ENCODE data around the gene LRRC3.
"Not testable (repeated sequence)": the region's sequence is repeated elsewhere in the genome, so short reads cannot be mapped to it uniquely, and the experiment has no call there.

The LRRC3 gene
- total RNA-seq, result 1.4 to 1.9 (median 1.7) reads per million in 4 donors

GRCh38 chr21:44454747-44455523, at the start of gene LRRC3:
LRRC3 (plus strand) TSS chr21:44455510; CDS start chr21:44456645, 1,135 bp downstream.
- peak; percentile 75 to 84 (median 81) for DNase-seq

GRCh38 chr21:44405948-44406872, 49.1 kb upstream of the LRRC3 start:
- no peak for DNase-seq

- DNase-seq, result no peak
Observed at GRCh38 chr21:44406953-44407352, 48.4 kb upstream of the LRRC3 start.

GRCh38 chr21:44407493-44407892, 47.8 kb upstream of the LRRC3 start:
- peak in 1 of 5 donors; percentile 33 for DNase-seq

- DNase-seq, result no peak
Observed at GRCh38 chr21:44408226-44408625, 47.1 kb upstream of the LRRC3 start.

GRCh38 chr21:44413566-44414290, 41.6 kb upstream of the LRRC3 start:
- no peak for DNase-seq

GRCh38 chr21:44414291-44415072, 40.8 kb upstream of the LRRC3 start:
- DNase-seq, result no peak

GRCh38 chr21:44415073-44416025, 40.0 kb upstream of the LRRC3 start:
- no peak for DNase-seq

GRCh38 chr21:44416193-44416592, 39.1 kb upstream of the LRRC3 start:
- no peak for DNase-seq

- not testable (repeated sequence) for DNase-seq
Observed at GRCh38 chr21:44417621-44418107, 37.6 kb upstream of the LRRC3 start.

- no peak for DNase-seq
Observed at GRCh38 chr21:44418108-44418875, 37.0 kb upstream of the LRRC3 start.

- DNase-seq, result no peak
Observed at GRCh38 chr21:44418876-44419230, 36.5 kb upstream of the LRRC3 start.

- DNase-seq, result no peak
Observed at GRCh38 chr21:44419679-44420078, 35.6 kb upstream of the LRRC3 start.

GRCh38 chr21:44420416-44421205, 34.7 kb upstream of the LRRC3 start:
- no peak for DNase-seq

- no peak for DNase-seq
Observed at GRCh38 chr21:44421901-44422840, 33.1 kb upstream of the LRRC3 start.

- DNase-seq, result no peak
Observed at GRCh38 chr21:44423312-44423821, 31.9 kb upstream of the LRRC3 start.

- DNase-seq, result no peak
Observed at GRCh38 chr21:44423941-44424607, 31.2 kb upstream of the LRRC3 start.
